Measurements from ENCODE around the gene GCGR.
"Not testable (repeated sequence)": the region's sequence is repeated elsewhere in the genome, so short reads cannot be mapped to it uniquely, and the experiment has no call there.

The GCGR gene

DNA sequence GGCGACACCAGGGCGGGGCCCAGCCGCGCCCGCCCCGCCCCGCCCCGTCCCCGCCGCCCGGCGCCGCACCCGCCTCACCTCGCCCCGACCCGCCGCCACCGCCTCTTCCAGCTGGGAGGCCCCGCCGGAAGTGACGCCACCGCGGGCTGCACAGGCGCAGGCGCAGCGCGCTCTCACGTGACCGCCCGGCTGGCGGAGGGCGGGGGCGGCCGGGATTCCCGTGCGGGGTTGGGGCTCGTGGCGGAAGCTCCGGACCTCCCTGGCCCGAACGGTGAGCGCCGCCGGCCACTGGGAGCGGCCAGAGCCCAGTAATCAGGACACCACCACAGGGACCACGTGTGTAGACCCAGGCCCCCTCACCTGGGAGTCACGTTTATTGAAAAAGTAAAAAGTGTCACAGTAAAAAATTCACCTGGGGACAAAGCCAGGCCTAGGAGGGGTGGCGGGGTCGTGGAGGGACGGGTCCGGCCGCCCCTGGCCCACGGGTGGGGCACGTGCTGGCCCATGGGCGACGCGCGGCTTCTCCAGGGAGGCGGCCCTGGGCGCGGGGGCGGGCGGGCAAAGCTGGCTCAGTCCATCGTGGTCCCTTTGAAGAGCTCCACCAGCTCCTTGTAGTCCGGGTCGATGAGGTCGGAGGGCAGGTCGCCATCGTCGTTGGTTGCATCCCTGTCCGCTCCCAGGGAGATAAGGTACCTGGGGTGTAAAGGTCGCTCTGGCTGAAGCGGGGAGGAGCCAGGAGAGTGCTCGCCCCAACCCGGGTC, 29.4 kb downstream of the GCGR start, which contains the start of gene MCRIP1:
MCRIP1 (minus strand) TSS at position 132 of the 761 bp plus-strand sequence. CDS start 8,785 bp downstream, outside the sequence.
- DNase-seq = peak; percentile 95

DNA sequence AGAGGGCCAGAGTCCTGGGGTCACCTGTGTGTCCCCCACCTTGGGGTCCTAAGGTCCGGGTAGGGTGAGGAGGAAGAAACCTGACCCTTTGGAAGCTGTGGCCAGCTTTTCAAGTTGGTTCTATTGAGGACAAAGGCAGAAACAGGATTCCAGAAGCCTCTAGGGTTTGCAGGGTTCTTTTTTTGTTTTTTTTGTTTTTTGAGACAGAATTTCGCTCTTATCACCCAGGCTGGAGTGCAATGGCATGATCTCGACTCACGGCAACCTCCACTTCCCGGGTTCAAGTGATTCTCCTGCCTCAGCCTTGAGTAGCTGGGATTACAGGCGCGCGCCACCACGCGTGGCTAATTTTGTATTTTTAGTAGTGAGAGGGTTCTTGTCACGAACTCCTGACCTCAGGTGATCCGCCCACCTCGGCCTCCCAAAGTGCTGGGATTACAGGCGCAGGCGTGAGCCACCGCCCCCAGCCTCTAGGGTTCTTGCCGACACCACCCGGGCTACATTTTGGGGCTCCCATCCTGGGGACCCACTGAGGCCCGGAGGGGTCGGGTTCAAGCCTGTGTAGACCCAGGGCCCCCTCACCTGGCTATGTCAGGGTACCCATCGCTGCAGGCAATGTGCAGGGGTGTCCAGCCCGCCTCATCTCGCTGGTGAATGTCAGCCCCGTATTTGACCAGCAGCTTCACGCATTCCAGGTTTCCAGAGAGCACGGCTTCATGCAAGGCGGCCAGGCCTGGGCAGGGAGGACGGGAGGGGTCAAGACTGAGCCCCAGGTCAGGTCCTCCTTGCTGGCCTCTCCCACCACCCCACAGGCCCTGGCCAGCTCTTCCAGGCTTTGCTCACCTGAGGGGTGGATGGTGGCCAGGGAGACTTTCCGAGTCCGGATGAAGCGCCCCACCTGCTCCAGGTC, 30.2 kb downstream of the GCGR start:
- DNase-seq = no peak

DNA sequence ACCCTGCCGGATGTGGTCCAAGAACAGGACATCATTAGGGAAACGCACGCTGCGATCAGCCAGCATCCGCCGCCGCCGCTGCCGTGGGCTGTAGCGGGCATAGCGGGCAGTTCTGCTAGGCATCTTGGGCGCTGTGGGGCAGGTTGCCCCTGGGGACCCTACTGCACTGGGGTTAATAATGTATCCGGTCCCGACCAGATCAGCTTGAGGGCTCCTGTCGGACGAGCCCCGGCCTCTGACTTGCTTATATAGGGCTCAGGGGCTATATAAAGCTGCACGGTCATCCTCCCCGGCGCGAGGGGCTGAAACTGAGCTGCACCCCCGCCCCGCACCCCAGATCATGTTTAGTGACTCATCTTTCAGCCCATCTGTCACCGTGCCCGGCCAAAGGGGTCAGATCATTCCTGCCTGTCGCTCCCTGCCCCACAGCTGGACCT, 30.9 kb downstream of the GCGR start, which contains the start of gene PPP1R27:
PPP1R27 (minus strand) TSS at position 220 of the 437 bp plus-strand sequence; CDS start at position 123, 97 bp downstream.
- DNase-seq = no peak

DNA sequence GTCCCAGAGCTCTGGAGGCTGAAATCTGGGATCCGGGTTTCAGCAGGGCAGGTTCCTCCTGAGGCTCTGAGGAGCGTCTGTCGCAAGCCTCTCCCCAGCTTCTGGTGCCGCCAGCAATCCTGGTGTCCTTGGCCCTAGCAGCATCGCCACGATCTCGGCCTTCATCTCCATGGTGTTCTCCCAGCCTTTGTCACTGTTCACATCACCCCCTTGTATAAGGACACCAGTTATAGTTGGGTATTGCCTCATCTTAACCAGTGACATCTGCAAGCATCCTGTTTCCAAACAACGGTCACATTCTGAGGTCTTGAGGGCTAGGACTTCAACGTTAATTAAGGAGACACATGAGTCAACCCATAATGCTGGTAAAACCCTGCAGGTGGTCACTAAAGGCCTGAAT, 33.7 kb downstream of the GCGR start:
- no peak for DNase-seq

DNA sequence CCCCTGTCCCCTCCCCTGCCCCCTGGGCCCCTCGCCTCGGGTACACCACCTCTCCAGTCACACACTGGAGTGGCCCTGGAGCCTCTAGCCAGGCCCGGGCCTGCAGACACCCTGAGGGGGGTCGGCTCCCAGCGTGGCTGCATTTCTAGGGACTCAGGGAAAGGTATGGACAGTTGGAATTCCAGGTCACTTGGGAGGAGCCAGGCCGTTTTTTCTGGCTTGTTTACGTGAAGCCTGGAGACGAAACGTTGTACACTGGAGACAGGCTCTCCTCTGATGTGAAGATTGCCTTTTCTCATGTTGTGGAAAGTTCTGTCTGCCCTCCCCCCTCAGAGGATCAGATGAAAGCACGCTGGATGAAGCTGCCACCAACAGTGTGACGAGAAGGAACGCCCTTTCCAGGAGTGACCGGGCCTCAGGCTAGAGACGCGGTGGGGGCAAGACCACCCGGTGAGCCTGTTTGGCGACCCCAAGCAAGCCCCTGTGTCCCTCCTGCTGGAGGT, 34.9 kb downstream of the GCGR start:
- DNase-seq = no peak

DNA sequence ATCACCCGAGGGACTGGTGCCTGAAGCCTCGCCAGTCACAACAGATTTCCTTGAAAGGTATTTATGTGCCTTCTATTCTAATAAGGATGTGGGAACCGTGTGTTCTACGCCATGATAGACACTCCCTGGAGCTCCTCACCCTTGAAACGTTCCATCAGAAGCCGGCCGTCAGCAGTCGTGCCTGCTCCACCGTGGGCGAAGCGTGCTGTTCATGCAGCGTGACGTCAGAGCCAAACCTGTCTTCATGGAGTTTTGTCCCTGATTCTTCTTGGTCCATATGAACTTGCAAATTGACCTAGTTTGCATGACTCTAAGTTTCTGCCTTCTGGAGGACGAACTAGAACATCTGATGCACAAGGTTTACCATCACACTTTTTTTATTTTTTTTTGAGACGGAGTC, 35.4 kb downstream of the GCGR start:
- DNase-seq = no peak

DNA sequence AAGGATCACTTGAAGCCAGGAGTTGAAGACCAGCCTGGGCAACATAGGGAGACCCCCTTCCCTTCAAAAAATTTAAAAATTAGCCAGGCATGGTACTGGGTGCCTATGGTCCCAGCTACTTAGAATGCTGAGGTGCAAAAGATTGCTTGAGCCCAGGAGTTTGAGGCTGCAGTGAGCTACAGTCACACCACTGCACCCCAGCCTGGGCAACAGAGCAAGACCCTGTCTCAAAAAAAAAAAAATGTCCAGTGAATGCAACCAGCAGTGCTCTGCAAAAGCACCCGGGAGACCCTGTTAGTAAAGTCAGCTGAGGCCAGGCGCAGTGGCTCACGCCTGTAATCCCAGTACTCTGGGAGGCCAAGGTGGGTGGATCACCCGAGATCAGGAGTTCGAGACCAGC, 36.1 kb downstream of the GCGR start:
- DNase-seq = not testable (repeated sequence)

DNA sequence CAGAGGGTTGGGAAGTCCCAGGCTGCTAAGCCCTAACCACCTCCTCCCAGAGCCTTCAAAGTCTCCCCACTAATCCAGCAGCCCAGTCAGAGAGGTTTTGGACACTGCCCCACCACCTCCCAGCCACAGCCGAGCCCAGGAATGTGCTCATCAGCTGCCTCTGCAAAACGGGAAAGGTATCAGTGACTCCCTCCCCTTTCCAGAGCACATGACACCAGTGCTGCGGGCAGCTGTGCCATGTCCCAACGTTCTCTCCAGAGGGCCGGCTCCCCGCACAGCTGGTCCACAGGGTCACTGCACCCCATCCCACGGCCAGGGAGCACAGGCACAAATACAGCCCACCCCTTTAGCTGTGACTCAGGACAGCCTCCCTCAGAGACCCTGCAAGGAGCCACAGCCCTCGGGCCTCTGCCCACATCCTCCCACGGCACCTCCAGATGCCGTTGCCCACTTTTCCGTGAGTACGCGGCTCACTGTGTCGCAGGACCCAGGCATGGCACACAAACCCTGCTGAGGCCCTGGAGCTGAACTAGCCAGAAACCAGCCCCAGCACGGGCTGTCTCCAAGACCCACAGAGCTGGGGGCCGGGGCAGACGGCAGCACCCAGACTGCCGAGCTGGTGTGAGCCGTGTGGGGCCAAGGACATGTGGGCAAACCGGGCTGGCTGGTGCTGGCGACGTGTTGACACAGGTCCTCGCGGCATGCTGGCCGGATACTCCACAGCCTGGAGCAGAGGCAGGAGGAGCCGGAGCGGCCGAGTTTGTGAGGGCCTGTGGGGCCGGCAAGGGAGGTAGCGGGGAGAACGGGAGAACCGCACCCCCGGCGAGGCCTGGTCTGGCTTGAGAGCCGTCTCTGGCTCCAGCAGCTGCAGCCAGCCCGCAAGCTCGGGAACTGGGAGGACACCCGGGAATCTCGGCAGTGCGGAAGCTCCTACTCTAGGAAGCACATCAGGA, 37.2 kb downstream of the GCGR start:
- no peak for DNase-seq

DNA sequence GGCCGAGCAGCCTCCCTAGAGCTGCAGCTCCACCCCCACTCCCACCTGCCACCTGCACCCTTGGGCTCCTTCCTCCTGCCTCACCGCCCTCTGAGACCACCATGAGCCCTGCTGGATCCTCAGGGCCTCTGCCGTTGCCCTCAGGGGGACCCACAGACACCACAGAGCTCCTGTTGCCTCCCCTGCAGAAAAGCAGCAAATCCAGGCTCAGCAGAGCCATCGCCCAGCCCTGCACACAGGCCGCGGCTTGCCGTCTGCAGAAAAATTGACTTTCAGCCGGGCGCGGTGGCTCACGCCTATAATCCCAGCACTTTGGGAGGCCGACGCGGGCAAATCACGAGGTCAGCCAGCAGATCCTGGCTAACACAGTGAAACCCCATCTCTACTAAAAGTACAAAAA, 37.9 kb downstream of the GCGR start:
- DNase-seq = no peak

DNA sequence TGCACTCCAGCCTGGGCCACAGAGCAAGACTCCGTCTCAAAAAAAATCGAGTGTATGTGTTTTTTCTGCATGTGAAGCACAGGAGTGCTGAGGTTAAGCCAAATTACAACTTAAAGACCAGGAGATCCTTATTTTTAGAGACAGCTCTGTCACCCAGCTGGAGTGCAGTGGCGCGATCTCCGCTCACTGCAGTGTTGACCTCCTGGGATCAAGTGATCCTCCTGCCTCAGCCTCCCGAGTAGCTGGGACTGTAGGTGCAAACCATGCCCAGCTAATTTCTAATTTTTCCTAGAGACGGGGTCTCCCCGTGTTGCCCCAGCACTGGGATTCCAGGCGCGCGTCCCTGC, 38.4 kb downstream of the GCGR start:
- no peak for DNase-seq

DNA sequence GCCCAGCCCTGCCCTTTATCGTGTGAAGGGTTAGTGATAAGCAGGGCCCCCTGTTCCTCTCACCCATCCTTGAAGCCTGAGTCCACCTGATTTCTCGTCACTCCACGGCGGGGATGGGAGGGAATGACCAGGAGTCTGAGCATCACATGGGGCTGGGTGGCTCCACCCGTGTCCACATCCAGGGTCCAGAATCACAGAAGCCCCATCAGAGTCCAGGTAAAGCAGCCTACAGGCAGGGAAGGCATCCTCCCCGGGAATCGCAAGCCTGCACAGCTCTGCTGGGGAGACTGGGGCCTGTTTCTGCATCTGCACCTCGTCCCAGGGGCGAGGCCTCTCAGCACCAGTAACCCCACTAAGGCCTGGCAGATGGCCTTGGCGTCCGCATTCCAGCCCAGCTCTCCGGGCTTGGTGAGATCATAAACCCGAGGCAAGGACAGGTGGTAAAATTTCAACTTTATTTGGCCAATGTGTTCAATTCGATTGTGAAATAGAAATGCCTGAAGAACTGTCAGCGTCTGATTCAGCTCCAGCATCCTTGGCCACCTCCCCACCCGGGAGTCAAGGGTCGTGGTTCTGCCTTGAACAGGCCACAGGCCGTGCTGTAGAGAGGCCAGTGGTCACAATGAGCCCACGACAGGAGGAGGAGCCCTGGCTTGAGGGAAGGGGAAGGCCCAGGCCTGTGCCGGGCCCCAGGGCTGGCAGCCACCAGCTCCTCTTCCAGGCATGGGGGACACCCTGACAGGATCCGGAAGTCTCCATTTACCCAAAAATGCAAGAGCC, 39.0 kb downstream of the GCGR start:
- no peak for DNase-seq

DNA sequence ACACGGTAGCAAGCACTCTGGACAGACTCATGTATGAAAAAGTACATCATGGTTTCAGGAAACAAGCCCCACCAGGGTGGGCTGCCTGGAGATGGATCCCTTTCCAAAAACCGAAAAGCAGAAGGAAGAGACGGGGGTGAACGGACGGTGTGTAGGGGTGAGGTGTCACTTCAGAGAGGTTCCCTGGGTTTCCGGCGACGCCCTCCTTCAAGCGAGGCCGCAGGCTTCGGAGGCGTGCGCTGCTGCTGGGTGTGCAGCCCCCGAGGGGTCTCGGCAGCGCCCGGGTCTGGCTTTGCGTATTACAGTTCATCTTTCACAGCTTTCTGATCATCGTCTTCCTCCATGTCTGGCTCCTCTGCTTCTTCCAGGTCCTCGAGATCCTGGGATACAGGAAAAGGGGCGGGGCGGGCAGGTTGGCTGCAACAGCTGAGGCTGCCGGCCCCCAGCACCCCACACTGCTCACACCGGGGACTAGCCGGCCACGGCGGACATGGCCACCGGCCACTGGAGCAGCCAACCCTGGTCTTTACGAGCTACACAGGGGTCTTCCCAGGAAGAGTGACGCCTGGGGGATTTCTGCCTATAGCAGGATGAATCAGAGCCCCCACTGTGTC, 39.9 kb downstream of the GCGR start:
- no peak for DNase-seq

DNA sequence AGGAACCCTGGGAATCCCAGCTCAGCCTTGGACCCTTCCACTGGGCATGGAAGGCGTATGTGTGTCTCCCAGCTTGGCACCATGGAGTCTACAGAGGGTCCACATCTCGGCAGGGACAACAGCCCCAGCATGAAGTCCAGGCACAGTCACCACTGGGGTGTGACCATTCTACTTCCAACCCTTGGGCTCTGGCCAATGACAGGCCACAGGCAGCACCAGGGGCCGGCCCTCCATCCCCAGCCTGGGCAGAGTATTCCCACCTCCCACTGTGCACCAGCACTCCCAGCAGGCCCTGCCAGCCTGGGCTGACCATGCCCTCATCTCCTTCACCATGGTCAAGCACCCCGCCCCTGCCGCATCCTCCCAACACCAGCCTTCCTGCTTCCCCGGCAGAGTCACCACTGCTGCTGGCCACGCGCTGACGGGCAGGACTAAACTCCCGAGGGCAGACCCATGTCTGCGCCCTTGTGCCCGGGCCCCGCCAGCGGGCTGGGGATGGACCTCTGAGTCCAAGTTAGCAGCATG, 40.4 kb downstream of the GCGR start:
- no peak for DNase-seq

DNA sequence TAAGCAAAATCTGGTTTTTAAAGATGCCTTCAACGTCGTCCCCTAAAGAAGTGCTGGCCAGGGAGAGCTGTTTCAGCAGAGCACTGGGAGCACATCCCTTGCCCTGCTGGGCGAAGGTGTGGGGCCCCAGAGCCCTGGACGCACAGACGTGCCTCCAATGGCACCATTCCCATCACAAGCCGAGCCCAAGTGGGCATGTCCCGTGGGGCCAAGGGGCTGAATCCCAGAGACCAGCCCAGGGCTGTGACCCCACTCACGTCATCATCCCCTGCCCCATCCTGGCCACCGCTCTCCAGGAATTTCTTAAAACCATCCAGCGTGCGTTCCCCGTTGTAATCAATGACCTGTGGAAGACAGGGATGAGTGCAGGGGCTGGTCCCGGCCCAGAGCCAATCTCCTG, 40.9 kb downstream of the GCGR start:
- no peak for DNase-seq

DNA sequence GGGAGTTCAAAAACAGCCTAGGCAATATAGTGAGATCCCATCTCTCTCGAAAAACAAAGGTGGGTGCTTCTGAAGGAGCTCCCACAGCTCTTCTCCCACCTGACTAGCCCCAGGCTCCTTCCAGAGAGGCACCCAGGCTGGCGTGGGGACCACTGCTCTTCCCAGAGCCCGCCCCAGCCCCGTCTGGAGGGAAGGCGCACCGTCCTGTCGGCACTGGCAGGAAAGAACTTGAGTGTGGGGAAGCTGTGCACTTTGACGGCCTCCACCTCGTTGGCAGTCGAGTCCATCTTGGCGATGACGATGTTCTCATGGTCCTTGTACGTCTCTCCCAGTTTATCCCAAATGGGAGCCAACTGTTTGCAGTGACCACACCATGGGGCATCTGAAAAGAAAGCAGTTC, 41.4 kb downstream of the GCGR start:
- no peak for DNase-seq

DNA sequence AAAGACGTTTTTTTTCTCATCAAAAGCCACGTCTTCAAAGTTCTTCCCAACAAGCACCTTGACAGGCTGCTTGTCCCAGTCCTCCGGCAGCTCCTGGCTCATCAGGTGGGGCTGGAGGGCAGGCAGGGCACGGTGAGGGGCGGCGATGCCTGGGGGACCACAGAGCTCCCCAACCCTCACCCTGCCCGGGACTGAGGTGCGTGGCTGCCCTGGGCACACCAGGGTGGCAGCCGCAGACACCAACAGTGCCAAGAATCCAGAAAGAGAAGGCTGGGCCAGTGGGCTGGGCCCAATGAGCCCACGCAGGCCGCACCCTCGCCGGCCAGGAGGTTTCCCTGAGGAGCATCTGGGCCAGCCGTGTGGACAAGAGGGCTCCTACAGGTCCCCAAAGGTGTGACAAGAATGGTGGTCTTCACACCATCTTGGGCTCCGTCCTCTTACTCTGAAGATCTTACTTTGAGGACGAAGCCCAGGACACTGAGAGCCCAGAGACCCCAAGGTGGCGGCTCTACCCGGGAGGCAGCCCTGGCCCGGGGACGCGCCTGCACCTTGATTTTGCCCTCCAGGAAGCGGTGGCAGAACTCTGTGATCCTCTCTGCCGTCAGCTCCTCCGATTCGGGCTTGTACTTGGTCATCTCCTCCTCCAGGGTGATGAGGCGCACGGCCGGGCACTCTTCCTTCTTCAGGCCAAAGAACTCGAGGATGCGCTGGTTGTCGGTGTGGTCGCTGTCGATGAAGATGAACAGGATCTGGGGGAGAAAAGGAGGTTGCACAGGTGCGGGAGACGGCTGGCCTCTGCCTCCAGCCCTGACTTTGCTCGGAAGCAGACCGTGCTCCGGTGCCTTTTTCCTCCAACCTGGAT, 42.2 kb downstream of the GCGR start:
- no peak for DNase-seq

DNA sequence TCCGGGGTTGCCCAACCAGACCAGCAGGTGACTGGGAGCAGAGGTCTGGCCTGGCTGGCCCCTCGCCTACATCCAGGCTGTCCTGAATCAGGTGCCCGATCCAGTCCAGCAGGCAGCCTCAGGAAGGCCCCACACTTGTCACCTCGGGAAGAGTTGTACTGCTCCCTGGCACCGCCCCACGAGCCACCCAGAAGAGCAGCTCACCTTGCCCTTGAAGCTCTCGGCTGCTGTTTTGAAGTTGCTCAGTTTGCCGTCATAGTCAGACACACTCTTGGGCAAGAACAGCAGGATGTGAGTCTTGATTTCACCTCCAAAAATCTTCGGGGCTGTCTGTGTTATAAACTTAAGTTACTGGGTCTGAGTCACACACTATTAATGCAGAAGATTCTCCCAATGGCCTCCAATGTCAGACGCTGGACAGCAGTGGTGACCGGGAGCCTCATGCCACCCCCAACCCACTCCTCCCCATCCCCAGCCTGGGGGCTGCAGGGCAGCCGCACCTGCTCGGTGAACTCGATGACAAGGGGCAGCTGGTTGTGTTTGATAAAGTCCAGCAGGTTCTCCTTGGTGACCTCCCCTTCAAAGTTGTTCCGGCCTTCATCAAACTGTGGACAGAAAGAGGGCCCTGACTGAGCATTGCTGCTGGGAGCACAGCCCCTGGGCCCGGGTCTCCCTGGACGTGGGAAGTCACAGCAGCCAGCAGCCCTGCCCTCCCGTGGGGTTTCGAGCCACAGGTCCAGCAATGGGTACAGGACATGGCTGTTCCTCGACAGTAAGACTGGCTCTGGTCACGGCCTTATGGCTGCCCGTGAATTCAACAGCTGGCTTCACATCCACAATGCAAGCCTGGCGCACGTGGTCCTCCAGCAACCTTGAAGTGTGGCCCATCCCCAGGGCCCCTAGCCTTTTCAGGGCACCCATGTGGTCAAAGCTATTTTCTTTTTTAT, 43.1 kb downstream of the GCGR start:
- DNase-seq = no peak

DNA sequence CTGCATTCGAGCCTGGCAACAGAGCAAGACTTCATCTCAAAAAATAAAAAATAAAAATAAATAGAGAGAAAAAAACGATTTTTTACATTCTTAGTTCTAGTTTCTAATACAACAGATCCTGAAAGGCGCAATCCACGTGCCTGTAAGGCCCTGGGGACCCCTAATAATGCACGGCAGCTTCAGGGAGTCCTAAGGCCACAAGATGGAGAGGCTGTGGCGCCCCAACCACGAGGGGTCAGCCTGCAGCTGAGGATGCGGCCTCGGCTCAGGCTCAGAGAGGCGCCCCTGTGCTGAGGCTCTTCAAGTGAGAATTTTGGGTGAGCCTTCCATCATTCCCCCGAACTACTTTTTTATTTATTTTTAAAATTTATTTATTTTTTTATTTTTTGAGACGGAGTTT, 45.5 kb downstream of the GCGR start:
- DNase-seq = no peak

DNA sequence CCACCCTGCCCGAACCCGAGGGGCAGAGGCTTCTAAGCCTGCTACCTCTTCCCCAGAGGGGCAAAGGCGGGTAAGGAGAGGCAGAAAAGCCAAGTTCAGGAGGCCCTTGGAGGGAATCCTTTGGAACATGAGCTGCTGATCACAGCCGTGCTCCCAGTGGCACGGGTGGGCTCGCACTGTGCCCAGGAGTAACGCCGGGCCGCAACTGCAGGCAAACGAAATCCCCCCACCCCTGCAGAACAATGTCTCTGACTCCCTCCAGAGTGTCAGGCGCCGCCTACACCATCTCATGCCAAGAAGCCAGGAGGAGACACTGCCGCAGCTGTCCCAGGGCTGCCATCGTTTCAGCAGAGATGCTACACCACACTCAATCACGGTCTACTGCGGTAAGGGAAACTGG, 47.5 kb downstream of the GCGR start:
- no peak for DNase-seq

Measured in stimulated activated CD4-positive, alpha-beta T cell treated with anti-CD3 and anti-CD28 coated beads, Interleukin-4, amount 100 ng/mL, for 24 hours (primary cell).